Measurements from ENCODE around the gene PSMA7. TPM values are rescaled to one million over a fixed set of nuclear protein-coding genes. Genes with fewer than 3 reads are reported as not detected.
"Not testable (repeated sequence)": the region's sequence is repeated elsewhere in the genome, so short reads cannot be mapped to it uniquely, and the experiment has no call there.

Gene PSMA7
- polyA plus RNA-seq, 3 donors = 185 to 211 (median 193) TPM

GRCh38 chr20:62116558-62117361 lies 26.4 kb downstream of the PSMA7 start:
- no peak for DNase-seq (ENCODE audit: extremely low read depth in 1 of 11, low read depth in 9 of 11, low spot score in 4 of 11)

GRCh38 chr20:62115800-62116407 lies 27.3 kb downstream of the PSMA7 start:
- DNase-seq (ENCODE audit: extremely low read depth in 1 of 11, low read depth in 9 of 11, low spot score in 4 of 11) = not testable (repeated sequence)

DNA sequence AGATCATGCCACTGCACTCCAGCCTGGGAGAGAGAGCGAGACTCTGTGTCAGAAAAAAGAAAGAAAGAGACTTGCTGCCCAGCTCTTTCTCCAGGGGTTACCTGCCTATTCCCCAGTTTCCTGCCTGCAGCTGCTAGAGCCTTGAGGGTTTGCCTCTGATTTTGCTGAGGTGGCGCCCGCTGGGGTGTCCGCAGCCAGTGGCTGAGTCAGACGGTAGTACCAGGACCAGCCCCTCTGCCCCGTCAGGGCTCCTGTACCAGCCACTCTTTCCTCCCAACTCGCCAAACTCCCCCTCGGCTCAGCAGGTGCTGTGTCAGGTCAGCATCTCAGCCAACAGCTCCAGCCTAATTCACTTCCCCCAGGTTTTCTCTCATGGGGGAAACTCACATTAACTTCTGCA lies 28.3 kb downstream of the PSMA7 start:
- DNase-seq (ENCODE audit: extremely low read depth in 1 of 11, low read depth in 9 of 11, low spot score in 4 of 11) = no peak

DNA sequence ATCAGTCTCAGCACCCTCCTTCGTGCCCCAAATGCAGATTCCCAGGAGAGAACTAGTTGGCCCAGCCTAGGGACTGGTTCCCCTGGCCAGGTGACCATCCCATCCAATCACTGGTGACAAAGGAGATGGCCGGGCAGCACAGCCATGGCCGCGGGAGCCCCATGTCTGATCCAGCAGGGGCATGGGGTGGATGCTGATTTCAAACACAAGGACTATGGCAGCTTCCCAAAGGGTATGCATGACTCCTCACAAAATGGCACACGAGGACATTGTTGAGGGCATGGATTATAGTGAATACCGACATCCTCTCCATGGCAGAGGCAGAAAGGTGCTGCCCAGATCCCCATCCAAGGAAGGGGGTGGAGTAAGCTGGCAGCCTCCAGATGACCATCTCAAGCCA lies 30.8 kb downstream of the PSMA7 start:
- DNase-seq (ENCODE audit: extremely low read depth in 1 of 11, low read depth in 9 of 11, low spot score in 4 of 11) = no peak

- no peak for DNase-seq (ENCODE audit: extremely low read depth in 1 of 11, low read depth in 9 of 11, low spot score in 4 of 11)
These were observed 32.0 kb downstream of the PSMA7 start for GRCh38 chr20:62111148-62111547.

DNA sequence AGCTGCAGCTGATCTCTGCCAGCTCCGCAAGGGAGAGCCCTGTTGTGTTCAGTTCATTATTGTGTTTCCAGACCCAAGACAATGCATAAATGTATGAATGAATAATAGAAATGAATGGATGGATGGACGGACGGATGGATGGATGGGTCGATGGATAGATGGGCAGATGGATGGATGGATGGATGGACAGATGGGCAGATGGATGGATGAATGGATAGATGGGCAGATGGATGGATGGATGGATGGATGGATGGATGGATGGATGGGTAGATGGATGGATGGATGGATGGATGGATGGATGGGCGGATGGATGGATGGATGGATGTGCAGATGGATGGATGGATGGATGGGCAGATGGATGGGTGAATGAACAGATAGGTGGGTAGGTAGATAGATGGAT lies 37.6 kb downstream of the PSMA7 start:
- DNase-seq (ENCODE audit: extremely low read depth in 1 of 11, low read depth in 9 of 11, low spot score in 4 of 11) = no peak

GRCh38 chr20:62104791-62105345 lies 38.3 kb downstream of the PSMA7 start:
- no peak for DNase-seq (ENCODE audit: extremely low read depth in 1 of 11, low read depth in 9 of 11, low spot score in 4 of 11)

DNA sequence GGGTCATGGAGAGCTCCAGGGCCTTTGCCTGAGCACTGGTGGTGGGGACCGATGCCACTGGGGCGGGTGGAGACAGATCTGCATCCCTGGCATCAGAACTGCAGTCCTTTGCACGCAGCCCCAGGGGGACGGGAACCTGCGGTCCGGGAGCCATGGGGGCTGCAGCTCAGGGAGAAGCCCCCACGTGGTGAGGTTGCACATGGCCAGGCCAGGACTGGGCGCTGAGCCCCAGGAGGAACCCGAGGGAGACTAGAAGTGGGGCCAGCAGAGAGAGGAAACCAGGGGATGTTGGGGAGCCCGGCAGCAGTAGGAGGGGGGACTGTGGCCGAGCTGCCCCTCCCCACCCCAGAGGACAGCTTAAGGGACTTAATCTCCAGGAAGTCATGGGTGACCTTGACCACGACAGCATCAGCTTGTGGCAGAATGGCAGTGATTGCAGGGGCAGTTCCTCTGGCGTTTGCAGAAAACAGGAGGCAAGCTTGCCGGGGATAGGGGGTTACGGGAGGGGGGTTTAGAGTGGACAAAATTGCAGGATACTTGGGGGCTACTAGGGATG lies 38.9 kb downstream of the PSMA7 start:
- no peak for DNase-seq (ENCODE audit: extremely low read depth in 1 of 11, low read depth in 9 of 11, low spot score in 4 of 11)

- no peak for DNase-seq (ENCODE audit: extremely low read depth in 1 of 11, low read depth in 9 of 11, low spot score in 4 of 11)
These were observed 39.5 kb downstream of the PSMA7 start for GRCh38 chr20:62103508-62104233.

- no peak for DNase-seq (ENCODE audit: extremely low read depth in 1 of 11, low read depth in 9 of 11, low spot score in 4 of 11)
These were observed 42.1 kb downstream of the PSMA7 start for GRCh38 chr20:62101078-62101477.

- no peak for DNase-seq (ENCODE audit: extremely low read depth in 1 of 11, low read depth in 9 of 11, low spot score in 4 of 11)
These were observed 45.2 kb downstream of the PSMA7 start for GRCh38 chr20:62097881-62098407.

- no peak for DNase-seq (ENCODE audit: extremely low read depth in 1 of 11, low read depth in 9 of 11, low spot score in 4 of 11)
These were observed 46.5 kb downstream of the PSMA7 start for GRCh38 chr20:62096421-62097380.

- no peak for DNase-seq (ENCODE audit: extremely low read depth in 1 of 11, low read depth in 9 of 11, low spot score in 4 of 11)
These were observed 53.8 kb downstream of the PSMA7 start for GRCh38 chr20:62089393-62089792.

- no peak for DNase-seq (ENCODE audit: extremely low read depth in 1 of 11, low read depth in 9 of 11, low spot score in 4 of 11)
These were observed 54.7 kb downstream of the PSMA7 start for GRCh38 chr20:62088258-62089127.

- no peak for DNase-seq (ENCODE audit: extremely low read depth in 1 of 11, low read depth in 9 of 11, low spot score in 4 of 11)
These were observed 55.6 kb downstream of the PSMA7 start for GRCh38 chr20:62087632-62088031.

- no peak for DNase-seq (ENCODE audit: extremely low read depth in 1 of 11, low read depth in 9 of 11, low spot score in 4 of 11)
These were observed 56.0 kb downstream of the PSMA7 start for GRCh38 chr20:62087227-62087626.
